Epithelial cell of proximal tubule (primary cell): ENCODE data around the gene WDR36. TPM values are rescaled to one million over a fixed set of nuclear protein-coding genes. Genes with fewer than 3 reads are reported as not detected.

Experiments
- DNase-seq: peaks from one replicate; pipeline ENCODE4 v3.0.0-alpha.2; 2011; ENCODE audit warnings: low read depth
- H3K4me3 ChIP-seq: 2 replicates; pipeline ENCODE4 v1.5.1; 2011; ENCODE audit warnings: low read depth, mild to moderate bottlenecking, low read length
- CTCF ChIP-seq: conservative IDR thresholded peaks from 2 replicates; pipeline ENCODE4 v1.5.1; 2012; ENCODE audit warnings: low read depth, mild to moderate bottlenecking, low read length
- total RNA-seq: library from RNA; depleted of rRNA; stranded (reverse); fragments of >200 nt; gene quantifications from 2 replicates; pipeline ENCODE4 v1.2.3, GENCODE V29; 2015

The WDR36 gene
- total RNA-seq, 1 donor from 2014 or later, result 21.0 TPM

GRCh38 chr5:111126896-111127295 lies 34.7 kb downstream of the WDR36 start:
- no peak for TF ChIP-seq CTCF
- DNase-seq, result no peak
- no peak overlapping the region for H3K4me3 ChIP-seq

GRCh38 chr5:111127453-111128195 lies 35.5 kb downstream of the WDR36 start:
- DNase-seq, result no peak
- H3K4me3 ChIP-seq, result no peak overlapping the region
- TF ChIP-seq CTCF, result no peak

DNA sequence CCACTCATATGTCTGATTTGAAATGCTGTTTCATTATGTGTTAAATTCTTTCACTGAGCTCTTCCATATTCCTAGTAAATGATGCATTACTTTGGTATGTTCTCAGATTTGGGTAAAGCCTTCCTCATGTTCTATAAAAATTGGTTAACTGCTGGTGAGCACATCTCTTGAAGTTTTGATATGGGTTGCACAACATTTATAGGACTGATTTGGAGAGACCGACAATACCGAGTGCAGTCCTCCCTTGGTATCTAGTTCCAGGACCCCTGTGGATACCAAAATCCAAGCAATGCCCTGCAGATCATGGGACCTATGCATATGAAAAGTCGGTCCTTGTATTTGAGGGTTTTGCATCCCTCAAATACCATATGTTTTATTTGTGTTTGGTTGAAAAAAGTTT lies 37.8 kb downstream of the WDR36 start:
- TF ChIP-seq CTCF, result no peak
- H3K4me3 ChIP-seq, result no peak overlapping the region
- no peak for DNase-seq

DNA sequence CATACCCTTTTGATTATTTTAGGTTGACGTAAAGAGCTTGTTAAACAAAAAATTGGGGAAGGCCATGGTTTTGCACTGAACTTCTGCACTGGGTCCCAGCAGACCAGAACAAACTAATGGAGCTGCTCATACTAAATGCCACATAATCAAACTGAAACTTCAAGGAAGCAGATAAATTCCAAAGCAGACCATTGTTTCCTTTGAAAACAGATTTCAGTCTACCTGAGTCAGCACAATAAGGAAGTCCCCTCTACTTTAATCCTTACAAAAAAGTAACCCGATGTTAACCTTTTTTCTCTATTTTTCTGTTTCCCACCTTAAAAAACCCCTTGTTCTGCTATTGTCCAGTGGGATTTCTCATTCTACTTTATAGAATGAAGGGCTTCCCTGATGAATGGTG lies 39.2 kb downstream of the WDR36 start:
- DNase-seq, result no peak
- TF ChIP-seq CTCF, result no peak
- H3K4me3 ChIP-seq, result no peak overlapping the region

DNA sequence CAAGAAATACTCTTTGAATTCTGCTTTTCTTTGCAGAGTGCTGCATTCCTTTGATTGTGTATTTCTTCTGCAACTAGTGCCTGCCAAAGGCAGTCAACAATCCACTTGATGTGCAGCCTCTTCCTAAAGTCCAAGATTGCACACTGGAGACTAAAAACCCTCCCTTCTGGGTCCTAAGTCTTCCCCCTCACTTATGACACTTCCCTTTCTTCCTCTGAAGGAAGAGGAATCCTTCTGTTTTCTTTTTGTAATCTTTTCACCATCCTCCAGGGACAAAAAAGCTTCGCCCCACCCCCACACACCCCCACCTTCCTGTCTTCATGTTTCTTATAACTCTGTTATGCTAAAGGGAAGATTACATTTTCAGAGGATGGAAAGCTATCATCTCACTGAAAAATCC lies 39.9 kb downstream of the WDR36 start:
- no peak overlapping the region for H3K4me3 ChIP-seq
- TF ChIP-seq CTCF, result no peak

DNA sequence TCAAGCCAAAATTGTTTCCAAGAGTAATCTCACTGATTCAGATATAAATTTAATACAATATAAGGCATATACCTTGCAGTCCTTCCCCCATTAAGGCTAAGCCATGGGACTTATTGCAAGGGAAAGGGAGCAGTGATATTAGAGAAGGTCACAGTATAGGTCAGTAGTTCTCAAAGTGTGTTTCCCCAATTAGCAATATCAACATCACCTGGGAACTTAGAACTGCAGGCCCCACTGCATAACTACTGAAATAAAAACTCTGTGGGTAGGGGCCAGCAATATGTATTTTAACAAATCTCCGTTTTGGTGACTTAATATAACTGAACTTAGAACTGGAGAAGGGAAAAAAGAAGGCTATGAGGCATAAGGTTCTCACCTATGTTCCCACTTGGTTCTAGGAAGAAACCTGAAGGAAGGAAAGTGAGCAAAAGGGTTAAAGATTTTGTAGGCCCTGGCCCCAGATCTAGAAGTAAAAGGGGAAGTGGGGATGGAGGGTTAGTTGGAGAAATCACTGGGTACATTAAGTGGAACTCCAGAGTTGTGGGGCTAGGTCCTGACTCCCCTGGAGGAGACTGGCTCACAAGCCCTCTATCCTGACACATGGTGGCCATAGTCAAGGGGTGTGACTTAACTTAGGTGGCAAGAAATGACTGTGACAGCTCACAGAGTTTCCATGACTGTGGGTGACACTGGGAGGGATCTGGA lies 40.7 kb downstream of the WDR36 start:
- no peak for DNase-seq
- no peak overlapping the region for H3K4me3 ChIP-seq
- no peak for TF ChIP-seq CTCF

More for the DNA sequence above, 39.9 kb downstream of the WDR36 start:
- DNase-seq, result no peak

DNA sequence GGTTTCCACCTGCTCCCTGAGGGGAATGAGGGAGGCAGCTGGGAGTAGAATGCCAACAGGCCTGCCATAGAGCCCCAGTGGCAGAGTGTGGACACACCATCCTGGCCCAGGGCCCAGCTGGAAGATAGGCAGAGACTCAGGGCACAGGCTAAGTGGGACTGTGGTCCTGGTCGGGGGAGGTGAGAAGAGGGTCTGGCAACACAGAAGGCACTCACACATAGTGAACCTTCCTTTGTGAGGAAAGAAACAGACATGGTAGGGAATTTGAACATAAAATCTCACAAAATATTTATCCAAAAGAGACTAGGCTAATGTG lies 41.2 kb downstream of the WDR36 start:
- no peak overlapping the region for H3K4me3 ChIP-seq
- no peak for TF ChIP-seq CTCF
- DNase-seq, result no peak
